Measurements from ENCODE around the gene CDCA4.
A peak's percentile ranks its signal among the peaks of the same experiment; 100 is the strongest.
"Not testable (repeated sequence)": the region's sequence is repeated elsewhere in the genome, so short reads cannot be mapped to it uniquely, and the experiment has no call there.

The CDCA4 gene

GRCh38 chr14:105030836-105031396 is 10.0 kb upstream of the CDCA4 start:
- DNase-seq: peak; percentile 8

- peak; percentile 4 for DNase-seq
These were observed 9.3 kb upstream of the CDCA4 start for GRCh38 chr14:105030194-105030593.

GRCh38 chr14:105029402-105029801 is 8.5 kb upstream of the CDCA4 start:
- DNase-seq: peak; percentile 12

GRCh38 chr14:105028251-105028927 is 7.5 kb upstream of the CDCA4 start:
- DNase-seq: no peak

- not testable (repeated sequence) for DNase-seq
These were observed 6.8 kb upstream of the CDCA4 start for GRCh38 chr14:105027718-105028117.

- DNase-seq: peak; percentile 32
These were observed 6.1 kb upstream of the CDCA4 start for GRCh38 chr14:105026802-105027563.

- no peak for DNase-seq
These were observed 5.3 kb upstream of the CDCA4 start for GRCh38 chr14:105026033-105026785.

- DNase-seq: no peak
These were observed 4.5 kb upstream of the CDCA4 start for GRCh38 chr14:105025429-105025828.

GRCh38 chr14:105023791-105024480 is 3.1 kb upstream of the CDCA4 start:
- no peak for DNase-seq

- DNase-seq: no peak
These were observed 2.3 kb upstream of the CDCA4 start for GRCh38 chr14:105023144-105023543.

GRCh38 chr14:105022276-105022670 is 1.4 kb upstream of the CDCA4 start:
- no peak for DNase-seq

- no peak for DNase-seq
These were observed 883 bp upstream of the CDCA4 start for GRCh38 chr14:105021656-105022275.

- DNase-seq: peak; percentile 58
These were observed 745 bp downstream of the CDCA4 start for GRCh38 chr14:105019861-105020814.

- no peak for DNase-seq
These were observed 2.5 kb downstream of the CDCA4 start for GRCh38 chr14:105018414-105018813.

GRCh38 chr14:105015905-105016304 is 5.0 kb downstream of the CDCA4 start:
- DNase-seq: no peak

GRCh38 chr14:105015242-105015641 is 5.6 kb downstream of the CDCA4 start:
- DNase-seq: no peak

GRCh38 chr14:105014631-105015030 is 6.3 kb downstream of the CDCA4 start:
- DNase-seq: no peak

GRCh38 chr14:105014032-105014431 is 6.9 kb downstream of the CDCA4 start:
- no peak for DNase-seq

GRCh38 chr14:105013150-105013785 is 7.6 kb downstream of the CDCA4 start:
- DNase-seq: no peak

- DNase-seq: no peak
These were observed 8.5 kb downstream of the CDCA4 start for GRCh38 chr14:105012171-105012985.
